ENCODE data around the gene BBIP1.

Gene BBIP1

GRCh38 chr10:110918643-110919348, at the start of gene BBIP1:
TSS of gene BBIP1 (minus strand) at chr10:110919180. CDS start at chr10:110918157, 1,023 bp downstream.
- DNase-seq = peak; percentile 83

DNA sequence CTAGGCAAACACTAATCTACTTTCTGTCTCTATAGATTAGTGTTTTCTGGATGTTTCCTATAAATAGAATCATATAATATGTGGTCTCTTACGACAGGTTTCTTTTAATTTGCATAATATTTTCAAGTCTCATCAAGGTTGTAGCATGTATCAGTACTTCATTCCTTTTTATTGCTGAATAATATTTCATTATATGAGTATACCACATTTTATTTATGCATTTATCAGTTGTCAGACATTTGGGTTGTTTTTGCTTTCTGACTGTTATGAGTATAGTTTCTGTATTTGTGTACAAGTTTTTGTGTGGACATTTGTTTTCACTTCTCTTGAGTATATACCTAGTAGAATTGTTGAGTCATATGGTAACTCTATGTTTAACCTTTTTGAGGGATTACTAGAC, 48.7 kb upstream of the BBIP1 start:
- no peak for DNase-seq

DNA sequence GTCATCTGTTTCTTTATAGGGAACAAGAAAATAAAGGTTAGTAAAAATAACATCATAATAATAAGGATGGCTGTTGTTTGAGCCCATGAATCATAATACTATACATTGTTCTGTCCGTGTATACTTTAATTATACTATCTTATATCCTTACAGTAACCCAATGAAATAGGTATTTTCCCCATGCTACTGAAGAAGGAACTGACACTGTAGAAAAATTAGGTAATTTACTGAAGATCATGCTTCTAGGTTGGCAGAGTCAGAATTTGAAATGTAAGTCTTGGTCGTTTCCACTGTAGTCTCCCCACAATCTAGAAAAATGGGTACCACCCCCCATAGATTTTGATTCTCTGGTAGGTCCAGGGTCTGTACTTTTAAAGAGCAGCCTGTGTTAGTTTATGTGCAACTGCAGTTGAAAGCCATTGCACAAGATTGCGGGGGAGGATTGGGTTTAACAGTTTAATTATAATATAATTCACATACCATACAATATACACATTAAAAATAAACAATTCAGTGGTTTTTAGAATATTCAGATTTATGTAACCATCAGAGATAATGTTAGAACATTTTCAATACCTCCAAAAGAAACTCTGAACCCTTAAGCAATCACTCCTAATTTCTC, 48.1 kb upstream of the BBIP1 start:
- DNase-seq = no peak

DNA sequence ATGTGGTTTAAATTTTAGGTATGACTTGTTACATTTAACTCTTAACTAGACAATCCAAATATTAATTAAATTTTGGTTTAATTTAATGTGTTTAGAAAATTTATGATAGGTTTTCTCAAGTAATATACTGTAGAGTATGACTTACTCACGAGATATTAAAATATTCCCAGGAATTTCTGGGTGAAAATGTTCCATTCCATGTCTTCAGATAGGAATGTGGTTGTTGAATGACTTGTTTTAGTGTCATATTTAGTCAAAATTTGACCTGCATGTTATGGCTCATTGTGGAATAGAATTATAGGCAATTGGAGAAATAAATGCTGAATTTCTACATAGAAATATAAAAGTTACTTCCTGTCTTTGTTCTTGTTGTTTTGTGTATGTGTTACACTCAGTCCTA, 47.2 kb upstream of the BBIP1 start:
- no peak for DNase-seq

- DNase-seq = no peak
Measured at GRCh38 chr10:110965216-110965615, 46.2 kb upstream of the BBIP1 start.

DNA sequence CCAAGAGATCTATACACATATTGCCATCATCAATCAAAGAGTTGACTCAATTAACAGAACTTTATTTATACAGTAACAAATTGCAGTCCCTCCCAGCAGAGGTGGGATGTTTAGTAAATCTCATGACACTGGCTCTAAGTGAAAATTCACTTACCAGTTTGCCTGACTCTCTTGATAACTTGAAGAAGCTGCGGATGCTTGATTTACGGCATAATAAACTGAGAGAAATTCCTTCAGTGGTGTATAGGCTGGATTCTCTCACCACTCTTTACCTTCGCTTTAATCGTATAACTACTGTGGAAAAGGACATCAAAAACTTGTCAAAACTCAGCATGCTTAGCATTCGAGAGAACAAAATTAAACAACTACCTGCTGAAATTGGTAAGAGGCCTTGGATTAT, 45.7 kb upstream of the BBIP1 start:
- DNase-seq = no peak

GRCh38 chr10:110963162-110963561, 44.2 kb upstream of the BBIP1 start:
- no peak for DNase-seq

DNA sequence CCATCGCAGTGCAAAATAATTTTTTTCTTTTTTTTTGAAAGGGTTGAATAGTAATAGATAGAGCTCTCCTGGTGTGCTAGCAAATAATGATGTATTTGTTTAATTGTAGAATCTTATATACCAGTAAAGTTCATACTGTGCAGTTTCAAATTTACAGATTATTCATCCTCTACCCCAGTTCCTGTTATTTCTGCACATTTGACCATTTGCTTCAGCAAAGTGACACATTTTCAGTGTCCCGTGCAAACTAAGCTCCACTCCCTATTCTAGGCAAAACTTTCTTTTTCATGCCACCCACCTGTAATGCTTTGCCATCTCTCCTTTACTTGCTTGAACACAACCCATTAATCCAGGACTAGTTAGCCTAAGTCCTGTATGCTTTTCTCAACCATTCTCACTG, 43.5 kb upstream of the BBIP1 start:
- no peak for DNase-seq

- DNase-seq = no peak
Measured at GRCh38 chr10:110960333-110960712, 41.3 kb upstream of the BBIP1 start.

DNA sequence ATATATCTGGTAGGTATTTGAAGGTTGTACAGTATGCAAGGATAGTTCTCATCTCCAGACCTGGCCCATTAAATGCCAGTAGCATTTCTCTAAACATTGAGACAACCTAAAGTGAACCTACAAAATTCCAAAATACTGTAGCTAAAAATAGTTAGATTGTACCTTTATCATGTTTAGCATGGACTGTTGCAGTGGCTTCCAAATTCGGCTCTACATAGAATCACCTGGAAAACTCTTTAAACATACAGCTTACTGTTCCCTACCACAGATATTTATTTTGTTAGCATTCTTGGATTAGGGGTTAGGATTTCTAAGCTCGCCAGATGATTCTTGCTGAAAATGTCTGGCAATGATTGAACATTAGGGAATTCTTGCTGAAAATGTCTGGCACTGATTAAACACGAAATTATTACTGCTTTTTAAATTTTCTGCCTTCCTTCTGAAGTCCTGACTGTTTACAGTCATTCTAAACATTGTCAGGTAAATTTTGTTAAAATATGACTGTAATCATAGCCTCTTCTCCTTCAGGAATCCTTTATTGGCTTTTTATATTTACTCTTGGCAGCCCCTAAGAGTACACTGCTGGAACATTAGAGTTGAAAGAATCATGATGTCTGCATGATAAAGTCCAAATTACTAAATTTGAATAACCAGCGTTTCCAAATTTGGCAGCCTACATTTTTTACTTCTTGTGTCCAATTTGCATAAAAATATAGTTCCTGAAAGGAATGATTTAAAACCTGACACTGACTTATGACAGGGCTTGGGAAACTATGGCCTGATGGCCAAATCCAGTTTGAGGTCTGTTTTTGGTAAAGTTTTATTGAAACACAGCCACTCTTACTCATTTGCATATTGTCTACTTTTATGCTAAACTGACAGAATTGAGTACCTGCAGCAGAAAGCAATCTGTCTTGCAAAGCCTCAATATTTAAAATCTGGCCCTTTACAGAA, 40.7 kb upstream of the BBIP1 start:
- no peak for DNase-seq

- no peak for DNase-seq
Measured at GRCh38 chr10:110957606-110958005, 38.6 kb upstream of the BBIP1 start.

- no peak for DNase-seq
Measured at GRCh38 chr10:110951381-110951780, 32.4 kb upstream of the BBIP1 start.

GRCh38 chr10:110947061-110947595, 28.1 kb upstream of the BBIP1 start:
- DNase-seq = no peak

DNA sequence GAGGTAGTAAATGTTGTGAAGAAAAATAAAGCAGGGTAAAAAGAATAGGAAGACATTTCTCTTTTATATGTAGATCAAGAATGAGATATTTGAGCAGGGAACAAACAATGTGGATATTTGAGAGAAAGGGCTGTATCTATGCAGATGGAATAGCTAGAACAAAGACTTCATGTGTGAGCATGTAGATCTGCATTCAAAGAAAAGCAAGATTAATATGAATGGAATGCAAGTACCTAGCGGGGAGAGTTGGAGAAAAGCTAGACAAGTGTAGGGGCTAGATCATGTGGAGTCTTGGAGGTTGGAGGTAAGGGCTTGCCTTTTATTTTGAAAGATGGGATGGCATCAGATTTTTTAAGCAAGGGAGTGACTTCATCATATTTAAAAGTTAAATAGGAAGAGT, 27.5 kb upstream of the BBIP1 start:
- DNase-seq = no peak

GRCh38 chr10:110944792-110945396, 25.9 kb upstream of the BBIP1 start:
- DNase-seq = no peak

- DNase-seq = no peak
Measured at GRCh38 chr10:110939419-110939818, 20.4 kb upstream of the BBIP1 start.

DNA sequence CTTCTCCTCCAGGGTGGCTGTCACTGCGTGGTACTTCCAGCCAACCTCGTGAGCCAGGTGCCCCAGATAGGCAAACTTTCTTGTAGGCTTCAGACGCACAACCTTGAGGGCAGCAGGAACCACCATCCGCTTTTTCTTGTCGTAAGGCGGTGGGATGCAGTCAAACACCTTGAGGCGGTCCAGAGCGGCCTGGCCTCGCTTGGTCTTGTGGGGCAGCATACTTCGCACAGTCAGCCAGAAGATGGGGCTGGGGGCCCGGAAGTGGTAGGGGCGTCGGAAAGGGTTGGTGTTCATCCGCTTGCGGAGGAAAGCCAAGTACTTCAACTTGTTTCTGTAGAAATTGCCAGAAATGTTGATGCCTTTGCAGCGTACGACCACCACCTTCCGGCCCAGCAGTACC, 17.8 kb upstream of the BBIP1 start:
- DNase-seq = no peak

GRCh38 chr10:110932505-110933180, 13.7 kb upstream of the BBIP1 start:
- DNase-seq = no peak

DNA sequence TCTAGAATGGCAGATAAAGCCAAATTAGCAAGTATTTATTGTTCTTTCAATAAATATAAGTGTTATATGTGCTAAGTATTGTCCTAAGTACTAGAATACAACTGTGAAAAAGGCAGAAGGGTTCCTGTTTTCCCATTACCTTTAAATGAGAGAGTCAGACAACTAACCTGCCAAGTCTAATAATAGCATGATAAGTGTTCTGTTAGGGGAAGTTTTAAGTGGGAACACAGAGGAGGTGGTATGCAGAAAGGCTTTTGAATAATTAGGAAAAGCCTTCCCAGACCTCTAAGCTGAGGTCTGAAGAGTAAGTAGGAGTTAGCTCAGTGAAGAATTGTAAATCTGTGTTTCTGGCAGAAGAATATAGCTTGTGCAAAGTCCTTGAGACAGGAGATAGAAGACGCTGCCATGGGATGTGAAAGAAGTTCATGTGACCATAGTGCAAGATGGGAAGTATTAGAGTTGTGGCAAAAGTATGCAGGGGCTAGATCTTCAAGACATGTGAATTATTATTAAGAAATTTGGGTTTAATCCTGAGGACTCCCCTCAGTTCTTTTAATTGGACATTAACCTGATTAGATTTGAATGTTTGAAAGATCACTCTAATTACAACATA, 12.9 kb upstream of the BBIP1 start:
- DNase-seq = no peak

GRCh38 chr10:110927461-110927860, 8.5 kb upstream of the BBIP1 start:
- no peak for DNase-seq

- no peak for DNase-seq
Measured at GRCh38 chr10:110923856-110924493, 5.0 kb upstream of the BBIP1 start.

All from NCI-H524 treated with DMSO at 0.1 percent for 48 hours (cell line).